Fibroblast of skin of abdomen (primary cell): Measurements from ENCODE around the gene GAPVD1. TPM values are rescaled to one million over a fixed set of nuclear protein-coding genes. Genes with fewer than 3 reads are reported as not detected.
"Not testable (repeated sequence)": the region's sequence is repeated elsewhere in the genome, so short reads cannot be mapped to it uniquely, and the experiment has no call there.

Experiments used
- DNase-seq: peaks from one replicate; pipeline ENCODE4 v3.0.0-alpha.2; 2013
- polyA plus RNA-seq, 2 experiments: library from polyadenylated mRNA; unstranded; fragments of 120-200 nt; gene quantifications; one replicate each; pipeline ENCODE4 v1.2.1, GENCODE V29; 2013; ENCODE audit not compliant: insufficient read length in 2 of 2

The GAPVD1 gene
- 17.7 TPM for polyA plus RNA-seq (2013, experiment 1 of 2; ENCODE audit: insufficient read length)
- 18.2 TPM for polyA plus RNA-seq (2013, experiment 2 of 2; ENCODE audit: insufficient read length)

GRCh38 chr9:125261501-125262293, at the start of gene GAPVD1:
Gene GAPVD1 (plus strand): TSS chr9:125261826. CDS start chr9:125298922, 37,096 bp downstream.
- peak; percentile 89 for DNase-seq

GRCh38 chr9:125214186-125214585, 47.4 kb upstream of the GAPVD1 start:
- no peak for DNase-seq

GRCh38 chr9:125218621-125219020, 43.0 kb upstream of the GAPVD1 start:
- no peak for DNase-seq

GRCh38 chr9:125224858-125225257, 36.8 kb upstream of the GAPVD1 start:
- not testable (repeated sequence) for DNase-seq

GRCh38 chr9:125227761-125228160, 33.9 kb upstream of the GAPVD1 start:
- no peak for DNase-seq

GRCh38 chr9:125233678-125234077, 27.9 kb upstream of the GAPVD1 start:
- DNase-seq: peak; percentile 98

GRCh38 chr9:125234099-125234498, 27.5 kb upstream of the GAPVD1 start:
- not testable (repeated sequence) for DNase-seq

GRCh38 chr9:125235804-125236519, 25.7 kb upstream of the GAPVD1 start:
- no peak for DNase-seq

GRCh38 chr9:125236520-125237159, 25.0 kb upstream of the GAPVD1 start:
- not testable (repeated sequence) for DNase-seq

- DNase-seq: no peak
Measured at GRCh38 chr9:125238127-125238914, 23.3 kb upstream of the GAPVD1 start.

- DNase-seq: no peak
Measured at GRCh38 chr9:125238915-125239446, 22.6 kb upstream of the GAPVD1 start.

- no peak for DNase-seq
Measured at GRCh38 chr9:125239631-125240597, 21.7 kb upstream of the GAPVD1 start.

GRCh38 chr9:125240649-125240999, 21.0 kb upstream of the GAPVD1 start:
- no peak for DNase-seq

- peak; percentile 100 for DNase-seq
Measured at GRCh38 chr9:125241000-125241862, 20.4 kb upstream of the GAPVD1 start, which contains the start of gene HSPA5. Gene HSPA5 (minus strand): TSS chr9:125241343. CDS start chr9:125241126, 217 bp downstream.

- DNase-seq: peak; percentile 46
Measured at GRCh38 chr9:125241863-125242739, 19.5 kb upstream of the GAPVD1 start.

GRCh38 chr9:125243792-125244260, 17.8 kb upstream of the GAPVD1 start:
- DNase-seq: no peak

- no peak for DNase-seq
Measured at GRCh38 chr9:125246261-125246667, 15.4 kb upstream of the GAPVD1 start.

GRCh38 chr9:125254231-125254630, 7.4 kb upstream of the GAPVD1 start:
- DNase-seq: no peak
